Peyer's patch (tissue), 4 donors: ENCODE results near the gene GNAT2.

ENCODE experiments used
- POLR2A ChIP-seq, 2 donors: fragments of 450-650 bp; IDR thresholded peaks; one replicate each; pipeline ENCODE4 v1.5.1; 2017; ENCODE audit warnings: antibody characterized with exemption in 2 of 2, mild to moderate bottlenecking in 2 of 2, moderate library complexity in 2 of 2
- TF ChIP-seq, protein P1 (sequence below), 6 experiments: fragments of 450-650 bp in 4 of 6; fragments of 200-600 bp in 2 of 6; sonication (generic) in 1 of 6; IDR thresholded peaks; one replicate each; pipeline ENCODE4 v1.5.1; 2017 to 2019; ENCODE audit warnings: antibody characterized with exemption in 6 of 6, mild to moderate bottlenecking in 3 of 6, moderate library complexity in 1 of 6

DNA sequence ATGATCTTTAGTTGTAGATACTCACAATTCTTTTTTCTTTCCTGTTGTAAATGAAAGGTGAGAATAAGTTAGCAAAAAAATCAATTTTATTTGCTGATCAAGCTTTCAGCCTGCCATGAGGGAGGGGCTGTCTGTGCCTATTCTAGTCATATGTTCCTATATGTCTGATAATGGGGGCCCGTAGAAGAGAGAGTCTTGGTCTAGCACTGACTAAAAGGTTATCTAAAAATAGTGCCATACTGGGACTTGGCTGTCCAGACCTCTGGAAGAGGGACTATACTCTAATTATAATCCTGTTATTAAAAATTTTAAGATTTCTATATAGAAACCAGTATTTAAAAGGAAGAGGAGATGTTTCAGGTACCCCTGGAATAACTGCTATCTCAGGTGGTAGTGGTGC, 52.4 kb downstream of the GNAT2 start:
- TF ChIP-seq POLR2A (IDR thresholded peaks at IDR 0.05), result no peak
- TF ChIP-seq, protein P1, sequence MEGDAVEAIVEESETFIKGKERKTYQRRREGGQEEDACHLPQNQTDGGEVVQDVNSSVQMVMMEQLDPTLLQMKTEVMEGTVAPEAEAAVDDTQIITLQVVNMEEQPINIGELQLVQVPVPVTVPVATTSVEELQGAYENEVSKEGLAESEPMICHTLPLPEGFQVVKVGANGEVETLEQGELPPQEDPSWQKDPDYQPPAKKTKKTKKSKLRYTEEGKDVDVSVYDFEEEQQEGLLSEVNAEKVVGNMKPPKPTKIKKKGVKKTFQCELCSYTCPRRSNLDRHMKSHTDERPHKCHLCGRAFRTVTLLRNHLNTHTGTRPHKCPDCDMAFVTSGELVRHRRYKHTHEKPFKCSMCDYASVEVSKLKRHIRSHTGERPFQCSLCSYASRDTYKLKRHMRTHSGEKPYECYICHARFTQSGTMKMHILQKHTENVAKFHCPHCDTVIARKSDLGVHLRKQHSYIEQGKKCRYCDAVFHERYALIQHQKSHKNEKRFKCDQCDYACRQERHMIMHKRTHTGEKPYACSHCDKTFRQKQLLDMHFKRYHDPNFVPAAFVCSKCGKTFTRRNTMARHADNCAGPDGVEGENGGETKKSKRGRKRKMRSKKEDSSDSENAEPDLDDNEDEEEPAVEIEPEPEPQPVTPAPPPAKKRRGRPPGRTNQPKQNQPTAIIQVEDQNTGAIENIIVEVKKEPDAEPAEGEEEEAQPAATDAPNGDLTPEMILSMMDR (IDR thresholded peaks at IDR 0.05), result no peak
